CD1c-positive myeloid dendritic cell (primary cell): ENCODE results near the gene DIAPH2.
"Not testable (repeated sequence)": the region's sequence is repeated elsewhere in the genome, so short reads cannot be mapped to it uniquely, and the experiment has no call there.

Experiments used
- DNase-seq: peaks from one replicate; pipeline ENCODE4 v3.0.0-alpha.2; 2016; ENCODE audit errors: extremely low spot score

DIAPH2 gene

DNA sequence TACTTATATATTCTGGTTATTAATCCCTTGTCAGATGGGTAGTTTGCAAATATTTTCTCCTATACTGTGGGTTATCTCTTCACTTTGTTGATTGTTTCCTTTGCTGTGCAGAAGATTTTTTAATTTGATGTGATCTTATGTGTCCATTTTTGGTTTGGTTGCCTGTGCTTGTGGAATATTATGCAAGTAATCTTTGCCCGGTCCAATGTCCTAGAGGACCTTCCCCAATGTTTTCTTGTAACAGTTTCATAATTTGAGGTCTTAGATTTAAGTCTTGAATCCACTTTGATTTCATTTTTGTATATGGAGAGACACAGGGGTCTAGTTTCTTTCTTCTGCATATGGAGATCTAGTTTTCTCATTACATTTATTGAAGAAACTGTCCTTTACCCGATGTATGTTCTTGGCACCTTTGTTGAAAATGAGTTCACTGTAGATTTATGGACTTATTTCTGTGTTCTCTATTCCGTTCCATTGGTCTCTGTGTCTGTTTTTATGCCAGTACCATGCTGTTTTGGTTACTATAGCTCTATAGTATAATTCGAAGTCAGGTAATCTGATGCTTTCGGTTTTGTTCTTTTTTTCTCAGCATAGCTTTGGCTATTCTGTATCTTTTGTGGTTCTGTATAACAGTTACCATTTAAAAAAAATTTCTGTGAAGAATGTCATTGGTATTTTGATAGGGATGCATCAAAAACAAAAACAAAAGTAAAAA, 34.7 kb downstream of the DIAPH2 start:
- DNase-seq = no peak

DNA sequence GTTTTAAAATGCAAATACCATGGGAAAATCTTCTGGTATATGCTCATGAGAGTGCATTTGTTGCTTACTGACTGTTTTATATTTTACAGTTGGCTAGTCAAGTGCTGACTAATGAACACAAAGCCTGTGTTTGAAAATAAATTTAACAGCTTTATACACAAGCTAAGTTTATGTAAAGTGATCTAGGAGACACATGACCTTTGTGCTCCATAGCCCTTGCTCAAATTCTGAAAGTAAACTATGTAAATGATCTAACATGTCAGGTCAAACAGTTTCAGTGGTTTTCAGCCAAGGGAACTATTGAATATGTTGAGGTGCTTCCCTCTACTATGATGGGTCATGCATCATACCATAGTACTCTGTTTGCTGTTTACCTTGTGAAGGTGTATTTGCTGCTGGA, 36.7 kb downstream of the DIAPH2 start:
- DNase-seq = no peak

DNA sequence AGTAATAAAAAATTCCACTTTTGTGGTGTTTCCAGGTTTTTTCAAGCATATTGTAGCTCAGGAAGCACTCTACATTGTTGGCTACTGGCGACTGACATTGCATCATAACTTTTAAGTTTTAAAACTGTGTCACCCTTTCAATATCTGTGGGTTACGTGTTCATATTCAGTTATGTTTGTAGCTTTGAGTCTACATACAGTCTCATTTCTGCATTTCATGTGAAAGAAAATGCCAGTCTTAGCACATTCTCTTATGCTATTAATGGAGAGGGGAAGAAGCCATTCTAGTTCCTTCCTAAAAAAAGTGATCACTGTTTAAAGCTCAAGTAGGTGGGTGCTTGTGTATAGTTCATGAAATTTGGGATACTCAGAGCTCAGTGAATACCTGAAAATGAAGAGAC, 38.1 kb downstream of the DIAPH2 start:
- DNase-seq = peak; percentile 62

DNA sequence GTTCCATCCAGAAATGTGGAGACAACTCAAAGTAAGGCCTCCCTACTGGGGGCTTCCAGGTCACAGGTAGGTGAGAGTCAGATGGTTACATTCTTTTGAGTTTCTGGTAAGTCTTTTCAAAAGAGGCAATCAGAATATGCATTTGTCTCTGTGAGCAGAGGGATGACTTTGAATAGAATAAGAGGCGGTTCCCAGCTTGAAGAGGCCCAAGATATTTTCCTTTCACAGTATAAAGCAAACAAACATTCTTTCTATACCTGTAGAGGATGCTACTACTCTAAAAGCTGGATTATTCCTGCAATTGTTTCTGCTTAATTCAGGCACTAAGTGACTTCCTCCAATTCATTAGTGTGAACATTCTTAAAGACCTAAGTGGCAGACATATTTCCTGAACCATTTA, 44.4 kb downstream of the DIAPH2 start:
- DNase-seq = no peak

DNA sequence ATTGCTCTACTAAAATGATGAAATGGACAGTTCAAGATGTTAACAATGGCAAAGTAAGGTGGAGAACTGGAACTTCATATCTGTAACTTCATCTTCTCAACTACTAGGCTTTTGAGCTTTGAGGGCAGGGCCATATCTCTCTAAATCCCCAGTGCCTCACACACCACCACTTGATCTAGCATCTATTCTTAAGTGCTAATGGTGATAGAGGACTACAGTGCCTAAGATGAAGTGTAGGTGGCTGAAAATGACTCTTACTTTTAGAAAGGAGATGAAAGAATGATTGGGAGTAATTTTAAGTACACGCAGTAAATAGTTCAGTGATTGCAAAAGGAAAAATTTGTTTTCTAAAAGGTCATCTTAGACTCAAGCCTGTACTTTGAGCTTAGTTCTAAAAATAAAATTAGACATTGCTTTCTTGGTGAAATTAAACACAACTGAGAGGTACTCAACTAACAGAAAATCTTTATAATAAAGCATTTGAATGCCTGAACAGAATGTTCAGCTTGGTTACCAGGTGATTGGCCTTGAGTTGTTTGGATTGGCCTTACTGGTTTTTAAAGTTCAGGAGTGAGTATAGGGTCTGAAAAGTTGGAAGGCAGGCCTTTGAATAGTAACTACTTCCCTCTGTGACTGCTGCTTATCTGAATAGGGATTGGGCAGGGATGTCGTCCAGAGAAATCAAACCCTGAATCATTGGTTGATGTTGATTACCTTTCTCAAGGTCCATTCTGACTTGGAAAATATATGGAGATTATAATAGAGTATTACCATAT, 45.4 kb downstream of the DIAPH2 start:
- DNase-seq = no peak

DNA sequence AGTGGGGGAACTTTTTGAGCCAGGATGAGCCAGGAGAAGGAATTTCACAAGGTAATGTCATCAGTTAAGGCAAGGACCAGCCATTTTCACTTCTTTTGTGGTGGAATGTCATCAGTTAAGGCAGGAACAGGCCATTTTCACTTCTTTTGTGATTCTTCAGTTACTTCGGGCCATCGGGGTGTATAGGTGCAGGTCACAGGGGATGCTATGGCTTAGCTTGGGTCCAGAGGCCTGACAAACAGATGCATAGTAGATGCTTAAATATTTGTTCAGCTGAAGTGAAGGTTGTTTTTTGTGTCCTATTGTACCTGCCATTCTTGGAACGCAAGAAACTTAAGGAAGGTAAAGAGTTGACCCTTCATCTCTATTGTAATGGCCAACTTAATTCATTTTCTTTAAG, 46.4 kb downstream of the DIAPH2 start:
- DNase-seq = not testable (repeated sequence)

DNA sequence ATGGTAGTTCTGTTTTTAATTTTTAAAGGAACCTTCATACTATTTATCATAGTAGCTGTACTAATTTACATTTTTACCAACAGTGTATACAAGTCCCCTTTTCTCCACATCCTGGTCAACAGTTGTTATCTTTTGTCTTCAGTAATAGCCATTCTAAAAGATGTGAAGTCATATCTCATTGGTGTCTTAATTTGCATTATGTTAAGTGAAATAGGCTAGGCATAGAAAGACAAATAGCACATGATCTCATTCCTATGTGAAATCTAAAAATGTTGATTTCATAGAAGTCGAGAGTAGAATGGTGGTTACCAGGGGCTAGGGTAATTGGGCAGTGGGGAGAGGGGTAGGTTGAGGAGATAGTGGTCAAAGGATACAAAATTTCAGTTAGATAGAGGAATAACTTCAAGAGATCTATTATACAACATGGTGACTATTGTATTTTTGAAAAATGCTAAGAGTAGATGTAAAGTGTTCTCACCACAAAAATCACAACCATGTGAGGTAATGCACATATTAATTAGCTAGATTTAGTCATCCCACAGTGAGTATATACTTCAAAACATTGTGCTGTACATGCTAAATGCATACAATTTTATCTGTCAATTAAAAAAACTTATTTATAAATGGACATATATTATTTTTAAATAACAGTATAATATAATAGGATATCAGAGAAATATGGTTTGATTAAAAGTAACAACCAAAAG, 58.9 kb downstream of the DIAPH2 start:
- DNase-seq = no peak

DNA sequence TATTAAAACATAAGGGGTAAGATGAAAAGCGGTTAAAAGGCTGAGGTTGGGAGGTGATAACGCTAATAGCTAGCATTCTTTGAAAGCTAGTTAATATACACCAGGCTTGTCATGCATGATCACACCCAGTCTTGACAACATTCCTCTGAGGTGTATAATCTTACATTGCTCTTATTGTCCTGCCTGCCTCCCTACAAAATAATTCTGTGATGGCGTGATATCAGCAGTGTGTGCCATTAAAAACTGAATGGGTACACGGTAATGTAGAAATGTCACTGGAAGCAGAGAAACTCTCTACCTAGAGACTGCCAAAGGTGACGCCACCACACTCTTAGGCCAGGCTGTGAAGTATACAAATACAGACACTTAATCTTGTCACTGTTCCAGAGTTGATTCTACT, 68.1 kb downstream of the DIAPH2 start:
- DNase-seq = no peak

DNA sequence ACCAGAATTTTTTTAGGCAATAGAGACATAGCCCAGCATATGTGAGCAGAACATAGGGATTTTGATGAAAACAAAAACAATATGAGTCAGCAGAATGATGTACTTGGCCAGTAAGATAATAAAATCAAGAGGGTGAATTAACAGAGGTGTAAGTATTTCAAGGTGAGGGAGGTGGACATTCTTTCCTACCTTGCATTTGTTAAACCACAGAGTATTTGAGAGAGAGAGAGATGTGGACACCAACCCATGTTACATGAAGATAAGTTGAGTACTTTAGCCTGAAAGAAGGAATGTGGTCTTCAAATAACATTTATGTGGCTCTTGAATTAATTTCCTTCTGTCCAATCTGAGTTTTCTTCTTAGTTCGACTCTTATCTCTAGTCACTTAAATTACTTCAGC, 68.6 kb downstream of the DIAPH2 start:
- no peak for DNase-seq

- DNase-seq = no peak
These were observed 71.8 kb downstream of the DIAPH2 start for GRCh38 chrX:96756491-96756890.

- no peak for DNase-seq
These were observed 76.9 kb downstream of the DIAPH2 start for GRCh38 chrX:96761566-96761965.

DNA sequence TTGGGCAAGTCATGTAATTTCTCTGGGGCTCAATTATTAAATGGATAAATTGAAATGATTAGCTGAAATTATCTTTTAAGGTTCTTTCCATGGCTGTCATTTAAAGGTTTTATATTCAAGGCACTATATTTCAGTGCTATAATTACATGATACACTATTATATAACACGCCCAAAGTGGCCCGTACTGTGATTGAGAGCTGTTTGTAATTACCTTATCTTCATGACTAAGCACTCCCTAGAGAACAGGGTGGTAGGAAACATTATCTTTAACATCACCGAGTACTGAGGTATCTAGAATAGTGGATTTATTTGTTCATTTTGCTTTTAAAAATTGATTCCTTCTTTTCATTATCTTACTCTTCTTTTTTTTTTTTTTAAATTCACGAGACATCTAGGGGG, 79.0 kb downstream of the DIAPH2 start:
- DNase-seq = no peak

- DNase-seq = no peak
These were observed 80.2 kb downstream of the DIAPH2 start for GRCh38 chrX:96764864-96765263.

- DNase-seq = peak; percentile 5
These were observed 85.7 kb downstream of the DIAPH2 start for GRCh38 chrX:96770315-96770714.

DNA sequence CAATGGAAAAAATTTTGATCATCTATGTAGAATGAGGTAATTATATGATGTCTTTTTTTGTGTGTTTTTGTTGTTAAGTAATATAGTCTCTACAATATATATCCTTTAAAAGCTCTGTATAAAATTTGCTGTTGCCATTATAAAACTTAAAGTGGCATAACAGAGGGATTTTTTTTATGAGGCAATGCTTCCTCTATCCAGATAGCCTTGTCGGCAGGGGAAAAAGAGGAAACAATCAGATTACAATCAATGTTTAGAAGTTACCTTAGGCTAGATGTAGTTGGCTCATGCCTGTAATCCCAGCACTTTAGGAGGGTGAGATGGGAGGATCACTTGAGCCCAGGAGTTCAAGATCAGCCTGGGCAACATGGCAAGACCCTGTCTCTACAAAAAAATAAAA, 86.8 kb downstream of the DIAPH2 start:
- peak; percentile 1 for DNase-seq

- DNase-seq = no peak
These were observed 89.5 kb downstream of the DIAPH2 start for GRCh38 chrX:96774116-96774515.

DNA sequence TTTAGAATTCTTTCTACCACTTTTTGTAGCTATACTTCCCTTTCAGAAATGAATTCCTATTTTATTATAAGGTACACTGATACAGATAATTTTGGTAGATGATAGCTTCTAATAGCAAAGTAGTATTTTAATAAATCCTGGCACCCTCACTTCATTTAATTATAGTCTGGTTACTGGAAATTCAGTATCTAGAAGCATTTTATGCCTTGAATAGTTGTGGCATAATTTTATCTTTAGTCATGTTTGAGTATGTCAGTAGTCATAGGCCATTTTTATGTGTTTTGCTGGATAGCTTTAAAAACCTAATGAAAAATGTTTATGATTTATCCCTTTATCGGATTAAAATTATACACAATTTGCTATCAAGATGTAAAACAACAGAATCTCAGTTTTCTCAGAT, 92.3 kb downstream of the DIAPH2 start:
- no peak for DNase-seq

DNA sequence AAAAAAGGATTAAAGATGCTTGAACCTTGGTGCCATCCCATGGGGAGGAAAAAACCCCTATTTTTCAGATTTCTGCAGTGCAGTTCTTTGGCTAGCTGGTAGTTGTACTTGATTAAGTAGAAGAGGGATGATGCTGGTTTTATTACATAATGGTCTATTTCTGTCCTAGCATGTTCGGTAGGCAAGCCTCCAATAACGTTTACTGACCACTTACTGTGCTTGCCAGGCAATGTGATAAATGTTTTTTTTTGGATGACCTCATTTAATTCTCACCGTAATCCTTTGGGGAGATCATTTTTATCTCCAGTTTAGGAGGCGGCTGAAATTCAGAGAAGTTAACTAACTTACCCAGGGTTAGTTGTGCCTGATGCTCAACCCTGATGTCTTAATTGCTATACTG, 106.9 kb downstream of the DIAPH2 start:
- DNase-seq = no peak

DNA sequence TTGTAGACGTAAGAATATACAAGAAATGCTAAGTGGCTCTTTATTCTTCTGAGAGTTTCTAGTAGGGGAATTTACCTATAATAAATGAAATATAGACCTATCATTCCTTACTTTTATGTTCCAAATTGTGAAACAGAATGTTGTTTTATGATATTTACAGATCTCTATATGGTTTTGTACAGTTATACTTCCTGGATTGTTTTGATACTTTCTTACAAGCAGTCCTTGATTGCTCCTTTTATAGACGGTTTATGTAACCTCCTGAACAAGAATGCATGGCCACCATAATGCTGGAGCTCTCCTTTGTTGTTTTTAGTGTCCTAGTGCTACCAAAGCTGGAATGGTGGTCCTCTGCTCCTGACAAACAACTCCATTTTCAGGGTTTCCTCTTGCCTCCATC, 107.4 kb downstream of the DIAPH2 start:
- no peak for DNase-seq

- no peak for DNase-seq
These were observed 114.3 kb downstream of the DIAPH2 start for GRCh38 chrX:96798982-96799381.

DNA sequence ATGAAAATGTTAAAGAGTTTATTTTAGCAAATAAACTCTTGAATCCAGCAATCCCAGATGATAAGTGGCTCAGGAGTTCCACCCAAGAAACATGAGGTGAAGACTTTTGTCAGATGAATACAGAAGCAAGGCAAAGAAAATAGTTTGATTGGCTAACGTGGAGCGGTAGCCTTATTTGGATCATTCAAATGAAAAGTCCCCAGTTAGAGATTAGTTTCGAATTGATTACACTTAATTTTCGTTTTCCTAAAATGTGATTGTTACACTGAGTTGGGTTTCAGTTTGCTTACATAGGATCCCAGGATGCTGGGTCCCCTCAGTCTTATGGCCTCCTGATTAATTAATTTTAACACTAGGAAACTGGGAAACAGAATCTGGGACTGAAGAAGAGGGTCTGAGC, 122.7 kb downstream of the DIAPH2 start:
- no peak for DNase-seq

GRCh38 chrX:96820935-96821334, 136.3 kb downstream of the DIAPH2 start:
- no peak for DNase-seq

DNA sequence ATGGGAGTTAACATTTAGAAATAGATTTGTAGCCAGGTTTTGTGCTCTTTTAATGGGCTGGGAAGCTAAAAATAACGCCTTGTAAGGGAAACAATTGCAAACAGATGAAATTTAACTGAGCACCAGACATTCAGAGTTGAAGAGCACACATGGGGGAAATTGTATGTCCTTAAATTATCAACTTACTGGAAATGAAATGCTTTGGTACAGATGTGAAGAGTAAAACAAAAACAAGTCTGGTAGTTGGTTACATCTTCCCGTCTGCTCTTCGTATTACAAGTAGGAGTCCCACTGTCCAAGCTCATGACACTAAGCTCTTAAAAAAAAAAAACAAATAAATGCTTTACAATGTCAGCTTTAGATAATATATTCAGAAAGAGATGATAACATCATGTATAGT, 139.5 kb downstream of the DIAPH2 start:
- DNase-seq = no peak
